Measurements from ENCODE around the gene PPP1R3D. TPM values are rescaled to one million over a fixed set of nuclear protein-coding genes. Genes with fewer than 3 reads are reported as not detected.

The PPP1R3D gene
- total RNA-seq, 1 donor from 2014 or later = 4.5 TPM

GRCh38 chr20:59936409-59936808 lies 3.7 kb downstream of the PPP1R3D start:
- no peaks in the 10 kb centered on the region for H3K27me3 Mint-ChIP-seq (ENCODE audit: low read depth)
- H3K9me3 Mint-ChIP-seq = no peaks in the 10 kb centered on the region
- H3K27ac Mint-ChIP-seq = no peak overlapping the region
- H3K4me3 Mint-ChIP-seq = no peak overlapping the region
- no peak for DNase-seq (ENCODE audit: low spot score in 2 of 2, unreplicated experiment in 2 of 2)
- TF ChIP-seq, protein P1, sequence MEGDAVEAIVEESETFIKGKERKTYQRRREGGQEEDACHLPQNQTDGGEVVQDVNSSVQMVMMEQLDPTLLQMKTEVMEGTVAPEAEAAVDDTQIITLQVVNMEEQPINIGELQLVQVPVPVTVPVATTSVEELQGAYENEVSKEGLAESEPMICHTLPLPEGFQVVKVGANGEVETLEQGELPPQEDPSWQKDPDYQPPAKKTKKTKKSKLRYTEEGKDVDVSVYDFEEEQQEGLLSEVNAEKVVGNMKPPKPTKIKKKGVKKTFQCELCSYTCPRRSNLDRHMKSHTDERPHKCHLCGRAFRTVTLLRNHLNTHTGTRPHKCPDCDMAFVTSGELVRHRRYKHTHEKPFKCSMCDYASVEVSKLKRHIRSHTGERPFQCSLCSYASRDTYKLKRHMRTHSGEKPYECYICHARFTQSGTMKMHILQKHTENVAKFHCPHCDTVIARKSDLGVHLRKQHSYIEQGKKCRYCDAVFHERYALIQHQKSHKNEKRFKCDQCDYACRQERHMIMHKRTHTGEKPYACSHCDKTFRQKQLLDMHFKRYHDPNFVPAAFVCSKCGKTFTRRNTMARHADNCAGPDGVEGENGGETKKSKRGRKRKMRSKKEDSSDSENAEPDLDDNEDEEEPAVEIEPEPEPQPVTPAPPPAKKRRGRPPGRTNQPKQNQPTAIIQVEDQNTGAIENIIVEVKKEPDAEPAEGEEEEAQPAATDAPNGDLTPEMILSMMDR (IDR thresholded peaks at IDR 0.05; ENCODE audit: unreplicated experiment) = no peak
- H3K36me3 Mint-ChIP-seq = no peaks in the 10 kb centered on the region
- peaks cover 35% of the 10 kb centered on the region for H3K4me1 Mint-ChIP-seq

DNA sequence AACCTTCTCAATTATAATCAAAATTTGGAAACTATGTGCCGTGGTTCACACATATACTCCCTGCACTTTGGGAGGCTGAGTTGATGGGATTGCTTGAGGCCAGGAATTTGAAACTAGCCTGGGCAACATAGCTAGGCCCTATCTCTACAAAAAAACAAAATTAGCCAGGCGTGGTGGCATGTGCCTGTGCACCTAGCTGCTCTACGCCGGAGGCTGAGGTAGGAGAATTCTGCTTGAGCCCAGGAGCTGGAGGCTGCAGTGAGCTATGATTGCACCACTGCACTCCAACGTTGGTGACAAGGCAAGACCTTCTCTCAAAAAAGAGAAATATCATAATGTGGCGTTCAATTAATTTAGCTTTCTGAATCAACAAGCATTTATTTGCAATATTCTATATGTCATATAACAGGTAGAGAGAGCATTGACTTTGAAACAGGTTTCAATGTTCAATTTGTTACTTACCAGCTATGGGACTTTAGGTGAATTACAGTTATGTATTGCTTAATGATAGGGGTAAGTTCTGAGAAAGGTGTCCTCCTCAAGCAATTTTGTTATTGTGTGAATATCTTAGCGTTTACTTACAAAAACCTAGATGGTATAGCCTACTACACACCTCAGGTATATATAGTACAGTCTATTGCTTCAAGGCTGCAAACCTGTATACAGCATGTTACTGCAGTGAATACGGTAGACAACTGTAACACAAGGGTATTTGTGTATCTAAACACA lies 4.5 kb downstream of the PPP1R3D start:
- no peak for DNase-seq (ENCODE audit: low spot score in 2 of 2, unreplicated experiment in 2 of 2)
- H3K27ac Mint-ChIP-seq = no peak overlapping the region
- TF ChIP-seq, protein P1 (IDR thresholded peaks at IDR 0.05; ENCODE audit: unreplicated experiment) = no peak
- no peak overlapping the region for H3K4me3 Mint-ChIP-seq
- peaks cover 30% of the 10 kb centered on the region for H3K4me1 Mint-ChIP-seq
- H3K36me3 Mint-ChIP-seq = no peaks in the 10 kb centered on the region
- no peaks in the 10 kb centered on the region for H3K9me3 Mint-ChIP-seq
- no peaks in the 10 kb centered on the region for H3K27me3 Mint-ChIP-seq (ENCODE audit: low read depth)

- DNase-seq (ENCODE audit: low spot score in 2 of 2, unreplicated experiment in 2 of 2) = peak; percentile 63 to 90
- peaks cover 34% of the 10 kb centered on the region for H3K4me1 Mint-ChIP-seq
- no peaks in the 10 kb centered on the region for H3K27me3 Mint-ChIP-seq (ENCODE audit: low read depth)
- H3K27ac Mint-ChIP-seq = no peak overlapping the region
- no peaks in the 10 kb centered on the region for H3K9me3 Mint-ChIP-seq
- peak overlapping the region; percentile 71 for H3K4me3 Mint-ChIP-seq
- H3K36me3 Mint-ChIP-seq = no peaks in the 10 kb centered on the region
- TF ChIP-seq, protein P1 (IDR thresholded peaks at IDR 0.05; ENCODE audit: unreplicated experiment) = peak; percentile 97
Measured at GRCh38 chr20:59933849-59934585, 6.1 kb downstream of the PPP1R3D start.

DNA sequence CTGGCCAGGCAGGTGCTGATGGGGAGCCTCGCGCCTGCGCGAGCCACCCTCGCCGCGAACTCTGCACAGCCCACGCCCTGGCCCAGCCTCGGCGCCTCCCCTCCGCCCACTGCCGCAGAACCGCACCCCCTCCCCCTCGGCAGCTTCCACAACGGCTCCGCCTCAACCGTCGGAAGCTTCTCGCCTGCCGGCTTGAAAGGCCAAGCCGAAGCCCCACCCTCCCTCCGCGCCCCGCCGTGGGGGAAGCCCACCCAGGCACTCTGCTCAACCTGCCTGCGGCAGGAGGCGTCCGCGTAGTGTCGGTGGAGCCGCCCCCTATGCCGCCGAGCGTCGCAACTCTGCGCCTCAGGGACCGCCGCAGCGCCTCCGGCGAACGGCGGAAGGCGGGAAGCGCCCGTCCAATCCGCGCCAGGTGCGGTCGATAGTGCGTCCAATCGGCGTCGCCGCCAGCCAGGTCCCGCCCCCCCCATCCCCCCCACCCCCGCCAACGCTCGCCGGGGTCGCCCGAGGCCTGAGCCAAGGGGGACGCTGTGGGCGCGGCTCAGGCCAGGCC lies 6.7 kb downstream of the PPP1R3D start, which contains the start of gene SYCP2:
TSS of gene SYCP2 (minus strand) at position 342 of the 553 bp plus-strand sequence. CDS start 11,224 bp downstream, outside the sequence.
- peaks cover 27% of the 10 kb centered on the region for H3K4me1 Mint-ChIP-seq
- H3K36me3 Mint-ChIP-seq = no peaks in the 10 kb centered on the region
- no peaks in the 10 kb centered on the region for H3K27me3 Mint-ChIP-seq (ENCODE audit: low read depth)
- no peaks in the 10 kb centered on the region for H3K9me3 Mint-ChIP-seq
- H3K4me3 Mint-ChIP-seq = peak within 1 kb of the TSS; percentile 71
- TF ChIP-seq, protein P1 (IDR thresholded peaks at IDR 0.05; ENCODE audit: unreplicated experiment) = no peak
- no peak for DNase-seq (ENCODE audit: low spot score in 2 of 2, unreplicated experiment in 2 of 2)
- H3K27ac Mint-ChIP-seq = no peak within 1 kb of the TSS

DNA sequence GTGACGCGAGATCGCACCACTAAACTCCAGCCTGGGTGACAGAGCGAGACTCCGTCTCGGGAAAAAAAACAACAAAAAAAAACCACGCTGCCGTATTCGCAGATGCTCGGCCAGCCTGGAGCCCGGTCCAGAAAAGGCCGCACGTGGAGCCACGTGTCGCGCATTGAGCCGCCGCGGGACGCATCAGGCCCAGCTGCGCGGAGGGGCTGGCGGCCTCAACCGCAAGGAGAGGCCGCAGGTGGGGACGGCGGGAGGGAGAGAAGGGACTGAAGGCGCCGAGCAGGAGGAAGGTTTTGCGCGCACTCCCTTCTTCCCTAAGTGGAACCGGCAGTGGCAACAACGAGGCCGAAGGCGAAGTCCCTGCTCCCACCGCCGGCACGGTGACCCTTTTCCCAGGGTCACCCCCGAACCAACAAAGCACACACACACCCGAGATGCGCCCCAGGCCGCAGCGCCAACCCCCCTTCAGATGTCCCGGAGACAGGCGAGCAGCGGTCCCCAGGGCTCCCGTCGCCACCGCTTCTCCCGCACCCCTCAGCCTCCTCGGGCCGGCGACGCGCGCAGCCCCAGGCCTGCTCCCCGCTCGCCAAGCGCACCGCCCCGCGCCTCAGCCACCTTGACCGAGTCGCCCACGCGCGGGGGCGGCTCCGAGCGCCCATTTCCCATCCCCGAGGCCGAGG lies 7.3 kb downstream of the PPP1R3D start:
- Mint-ChIP-seq H3K4me3 (peak overlapping the region; percentile 53), H3K27ac (no peak overlapping the region), H3K36me3 (no peaks in the 10 kb centered on the region), H3K4me1 (peaks cover 22% of the 10 kb centered on the region), H3K9me3 (no peaks in the 10 kb centered on the region), H3K27me3 (ENCODE audit: low read depth) (no peaks in the 10 kb centered on the region)
- DNase-seq (ENCODE audit: low spot score in 2 of 2, unreplicated experiment in 2 of 2) = no peak
- TF ChIP-seq, protein P1 (IDR thresholded peaks at IDR 0.05; ENCODE audit: unreplicated experiment) = no peak
